GM18520 (cell line): ENCODE measurements around the gene NFE2L1.
A peak's percentile ranks its signal among the peaks of the same experiment; 100 is the strongest.
"Not testable (repeated sequence)": the region's sequence is repeated elsewhere in the genome, so short reads cannot be mapped to it uniquely, and the experiment has no call there.

Experiments used
- ATAC-seq: cut with Tn5 transposase; IDR thresholded peaks from one replicate; pipeline ENCODE4 v1.9.1; 2021; ENCODE audit not compliant: unreplicated experiment

The NFE2L1 gene

GRCh38 chr17:48047741-48048383 is at the start of gene NFE2L1:
Gene NFE2L1, plus strand, starts transcription at chr17:48048359. Its CDS starts 2,760 bp downstream, at chr17:48051119.
- ATAC-seq = peak; percentile 87

GRCh38 chr17:47999582-47999981 is 48.6 kb upstream of the NFE2L1 start:
- ATAC-seq = no peak

GRCh38 chr17:48001197-48001596 is 47.0 kb upstream of the NFE2L1 start:
- no peak for ATAC-seq

- not testable (repeated sequence) for ATAC-seq
These were observed 46.5 kb upstream of the NFE2L1 start for GRCh38 chr17:48001657-48002056.

GRCh38 chr17:48002266-48002915 is 45.8 kb upstream of the NFE2L1 start:
- ATAC-seq = no peak

GRCh38 chr17:48002916-48003416 is 45.2 kb upstream of the NFE2L1 start:
- ATAC-seq = no peak

- ATAC-seq = no peak
These were observed 44.6 kb upstream of the NFE2L1 start for GRCh38 chr17:48003417-48004151.

- no peak for ATAC-seq
These were observed 43.2 kb upstream of the NFE2L1 start for GRCh38 chr17:48004983-48005382.

GRCh38 chr17:48006936-48007709 is 41.0 kb upstream of the NFE2L1 start:
- no peak for ATAC-seq

- ATAC-seq = no peak
These were observed 38.0 kb upstream of the NFE2L1 start for GRCh38 chr17:48010193-48010592.

GRCh38 chr17:48011405-48012150 is 36.6 kb upstream of the NFE2L1 start:
- ATAC-seq = no peak

- ATAC-seq = peak; percentile 45
These were observed 36.0 kb upstream of the NFE2L1 start for GRCh38 chr17:48012151-48012520.

- no peak for ATAC-seq
These were observed 35.5 kb upstream of the NFE2L1 start for GRCh38 chr17:48012654-48013053.

GRCh38 chr17:48013876-48014594 is 34.1 kb upstream of the NFE2L1 start:
- no peak for ATAC-seq

- no peak for ATAC-seq
These were observed 33.5 kb upstream of the NFE2L1 start for GRCh38 chr17:48014595-48015111.

GRCh38 chr17:48016112-48016511 is 32.0 kb upstream of the NFE2L1 start:
- no peak for ATAC-seq

GRCh38 chr17:48017817-48018158 is 30.4 kb upstream of the NFE2L1 start:
- not testable (repeated sequence) for ATAC-seq

- ATAC-seq = no peak
These were observed 26.2 kb upstream of the NFE2L1 start for GRCh38 chr17:48021934-48022333.

- ATAC-seq = no peak
These were observed 25.3 kb upstream of the NFE2L1 start for GRCh38 chr17:48022901-48023300.
